Nephron progenitor cell (in vitro differentiated cells): ENCODE results near the gene FNDC5.

ENCODE experiments used
- DNase-seq: peaks from one replicate; pipeline ENCODE4 v3.0.0; 2021
- H3K27ac Mint-ChIP-seq: 2 replicates; pipeline ENCODE4 v1.8.0; 2021; ENCODE audit warnings: mild to moderate bottlenecking, moderate library complexity, mixed read lengths
- H3K27me3 Mint-ChIP-seq: 2 replicates; pipeline ENCODE4 v1.8.0; 2021; ENCODE audit warnings: mild to moderate bottlenecking, low read depth, mixed read lengths; ENCODE audit not compliant: poor library complexity
- H3K36me3 Mint-ChIP-seq: 2 replicates; pipeline ENCODE4 v1.8.0; 2021; ENCODE audit warnings: low read depth, mixed read lengths
- H3K4me1 Mint-ChIP-seq: 2 replicates; pipeline ENCODE4 v1.8.0; 2021; ENCODE audit warnings: mixed read lengths
- H3K4me3 Mint-ChIP-seq: 2 replicates; pipeline ENCODE4 v1.8.0; 2021; ENCODE audit warnings: mild to moderate bottlenecking, moderate library complexity, mixed read lengths
- H3K9me3 Mint-ChIP-seq: 2 replicates; pipeline ENCODE4 v1.8.0; 2021; ENCODE audit warnings: mild to moderate bottlenecking, moderate library complexity, mixed read lengths
- CTCF ChIP-seq: fragments of 200-600 bp; sonication (generic); IDR thresholded peaks from 2 replicates; pipeline ENCODE4 v1.5.0; 2021; ENCODE audit warnings: antibody characterized with exemption

The FNDC5 gene

DNA sequence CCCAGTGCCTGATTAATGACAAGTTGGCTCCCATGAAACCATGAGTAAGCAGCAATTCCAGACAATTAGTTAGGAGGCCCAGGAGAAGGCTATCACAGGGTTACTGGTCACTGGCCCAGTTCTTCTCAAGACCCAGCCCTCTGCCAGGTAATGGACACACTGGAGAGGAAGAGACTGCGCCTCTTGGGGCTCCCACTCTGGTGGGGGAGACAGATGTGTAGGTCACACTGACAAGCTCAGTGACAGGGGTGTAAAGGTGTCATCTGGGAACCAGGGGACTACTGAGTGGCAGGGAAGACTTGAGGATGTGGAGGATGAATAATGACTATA lies 20.5 kb upstream of the FNDC5 start:
- TF ChIP-seq CTCF: no peak
- peaks cover 4% of the 10 kb centered on the region for H3K9me3 Mint-ChIP-seq
- peaks cover 72% of the 10 kb centered on the region for H3K27me3 Mint-ChIP-seq
- no peaks in the 10 kb centered on the region for H3K36me3 Mint-ChIP-seq
- H3K4me3 Mint-ChIP-seq: no peak overlapping the region
- DNase-seq: no peak
- peaks cover 10% of the 10 kb centered on the region for H3K4me1 Mint-ChIP-seq
- H3K27ac Mint-ChIP-seq: no peak overlapping the region

DNA sequence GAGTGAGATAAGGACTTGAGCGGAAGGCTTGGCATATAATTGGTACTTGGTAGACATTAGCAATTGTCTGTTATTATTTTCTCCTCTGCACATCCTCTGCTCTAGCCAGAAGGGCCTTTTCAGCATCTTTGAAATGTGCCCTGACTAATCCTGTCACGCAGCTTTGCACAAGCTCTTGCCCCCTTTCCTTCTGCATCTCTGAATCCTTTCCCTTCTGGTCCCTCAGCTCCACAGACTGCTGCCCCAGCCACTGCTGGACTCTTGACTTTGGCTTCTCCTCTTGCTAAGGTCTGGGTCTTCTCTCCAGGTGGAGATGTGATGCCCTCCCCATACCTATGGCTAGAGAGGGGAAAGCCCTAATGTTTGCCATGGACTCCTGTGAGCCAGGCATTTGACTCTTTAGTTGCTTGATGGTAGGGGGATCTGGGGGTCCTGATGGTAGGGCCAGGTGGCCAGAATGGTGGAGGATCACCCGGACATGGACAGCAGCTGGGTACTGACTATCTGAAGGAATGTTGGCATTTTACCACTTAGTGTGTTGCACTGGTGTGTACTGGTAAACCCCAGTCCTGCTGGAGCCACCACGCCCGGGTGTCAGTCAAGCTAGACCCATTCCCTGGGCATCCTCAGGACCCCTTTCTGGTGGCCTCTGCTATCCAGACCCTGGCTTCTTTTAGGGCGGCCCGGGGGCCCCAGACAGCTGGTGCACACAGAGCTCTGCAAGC lies 20.0 kb upstream of the FNDC5 start:
- Mint-ChIP-seq H3K27ac (no peak overlapping the region), H3K36me3 (no peaks in the 10 kb centered on the region), H3K27me3 (peaks cover 75% of the 10 kb centered on the region), H3K4me1 (peaks cover 10% of the 10 kb centered on the region), H3K9me3 (peaks cover 4% of the 10 kb centered on the region), H3K4me3 (no peak overlapping the region)
- no peak for TF ChIP-seq CTCF
- DNase-seq: no peak

DNA sequence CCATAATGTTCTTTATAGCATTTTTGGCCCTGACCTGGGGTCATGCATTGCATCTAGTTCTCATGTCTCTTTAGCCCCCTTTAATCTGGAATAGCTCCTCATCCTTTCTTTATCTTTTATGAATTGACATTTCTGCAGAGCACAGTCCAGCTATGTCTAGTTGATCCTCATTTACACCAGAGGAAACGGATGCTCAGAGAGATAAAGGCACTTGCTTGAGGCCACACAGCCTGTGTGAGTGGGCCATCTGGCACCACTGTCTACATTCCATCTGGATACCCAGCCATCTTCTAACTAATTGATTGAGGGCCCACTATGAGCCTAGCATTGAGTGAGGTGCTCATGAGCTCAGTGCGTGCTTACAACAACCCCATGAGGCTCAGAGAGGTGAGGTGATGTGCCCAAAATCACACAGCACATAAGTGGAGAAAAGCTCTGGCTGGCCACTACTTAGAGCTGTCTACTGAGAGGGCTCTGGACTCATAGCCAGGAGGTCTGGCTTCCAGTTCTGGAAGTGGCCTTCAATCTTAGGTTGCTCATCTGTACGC lies 19.1 kb upstream of the FNDC5 start:
- peaks cover 17% of the 10 kb centered on the region for H3K4me1 Mint-ChIP-seq
- no peak overlapping the region for H3K27ac Mint-ChIP-seq
- H3K9me3 Mint-ChIP-seq: peaks cover 4% of the 10 kb centered on the region
- no peak for TF ChIP-seq CTCF
- H3K4me3 Mint-ChIP-seq: no peak overlapping the region
- no peak for DNase-seq
- no peaks in the 10 kb centered on the region for H3K36me3 Mint-ChIP-seq
- H3K27me3 Mint-ChIP-seq: peaks cover 84% of the 10 kb centered on the region

DNA sequence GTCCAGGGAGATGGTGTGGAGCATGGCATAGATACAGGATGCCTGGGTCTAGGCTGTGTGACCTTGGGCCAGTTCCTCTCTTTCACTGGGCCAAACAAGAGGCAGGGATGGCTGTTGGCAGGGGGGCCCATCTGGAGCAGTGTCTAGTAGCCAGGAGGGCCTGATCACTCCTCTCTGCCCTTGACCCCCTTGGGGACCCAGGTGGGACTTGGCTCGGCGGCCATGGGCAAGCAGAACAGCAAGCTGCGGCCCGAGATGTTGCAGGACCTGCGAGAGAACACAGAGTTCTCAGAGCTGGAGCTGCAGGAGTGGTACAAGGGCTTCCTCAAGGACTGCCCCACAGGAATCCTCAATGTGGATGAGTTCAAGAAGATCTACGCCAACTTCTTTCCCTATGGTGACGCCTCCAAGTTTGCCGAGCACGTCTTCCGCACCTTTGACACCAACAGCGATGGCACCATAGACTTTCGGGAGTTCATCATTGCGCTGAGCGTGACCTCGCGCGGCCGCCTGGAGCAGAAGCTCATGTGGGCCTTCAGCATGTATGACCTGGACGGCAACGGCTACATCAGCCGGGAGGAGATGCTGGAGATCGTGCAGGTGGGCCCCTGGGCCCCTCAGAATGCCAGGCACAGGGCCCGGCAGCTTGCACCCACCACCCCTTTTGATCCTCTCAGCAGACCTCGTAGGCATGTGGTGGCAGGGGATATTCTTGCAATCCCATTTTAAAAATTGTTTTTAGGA lies 18.1 kb upstream of the FNDC5 start:
- Mint-ChIP-seq H3K36me3 (no peaks in the 10 kb centered on the region), H3K27me3 (peaks cover 90% of the 10 kb centered on the region), H3K4me3 (no peak overlapping the region), H3K27ac (no peak overlapping the region), H3K4me1 (peaks cover 22% of the 10 kb centered on the region), H3K9me3 (peaks cover 4% of the 10 kb centered on the region)
- TF ChIP-seq CTCF: no peak
- DNase-seq: no peak

DNA sequence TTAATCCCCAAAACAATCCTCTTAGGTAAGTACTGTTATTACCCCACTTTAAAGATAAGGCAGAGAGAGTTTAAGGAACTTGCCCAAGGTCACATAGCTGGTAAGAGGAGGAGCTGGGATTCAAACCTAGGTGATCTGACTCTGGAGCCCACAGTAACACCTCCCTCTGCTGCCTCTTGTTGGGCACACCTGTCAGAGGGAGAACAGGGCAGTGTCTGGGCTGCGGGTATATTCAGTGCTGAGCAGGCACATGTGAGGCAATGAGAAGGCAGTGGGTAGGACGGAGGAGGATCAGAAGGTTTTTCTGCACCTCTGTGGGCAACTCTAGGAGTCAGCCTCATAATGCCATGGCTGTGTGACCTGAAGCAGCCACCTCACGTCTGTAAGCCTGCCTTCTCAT lies 17.4 kb upstream of the FNDC5 start:
- Mint-ChIP-seq H3K4me1 (peaks cover 27% of the 10 kb centered on the region), H3K27ac (no peak overlapping the region), H3K27me3 (peaks cover 84% of the 10 kb centered on the region), H3K9me3 (peaks cover 4% of the 10 kb centered on the region), H3K36me3 (no peaks in the 10 kb centered on the region), H3K4me3 (no peak overlapping the region)
- TF ChIP-seq CTCF: no peak
- DNase-seq: no peak
